Measurements from ENCODE around the gene OR2W3.

DNA sequence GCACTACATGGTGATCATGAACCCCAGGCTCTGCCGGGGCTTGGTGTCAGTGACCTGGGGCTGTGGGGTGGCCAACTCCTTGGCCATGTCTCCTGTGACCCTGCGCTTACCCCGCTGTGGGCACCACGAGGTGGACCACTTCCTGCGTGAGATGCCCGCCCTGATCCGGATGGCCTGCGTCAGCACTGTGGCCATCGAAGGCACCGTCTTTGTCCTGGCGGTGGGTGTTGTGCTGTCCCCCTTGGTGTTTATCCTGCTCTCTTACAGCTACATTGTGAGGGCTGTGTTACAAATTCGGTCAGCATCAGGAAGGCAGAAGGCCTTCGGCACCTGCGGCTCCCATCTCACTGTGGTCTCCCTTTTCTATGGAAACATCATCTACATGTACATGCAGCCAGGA lies 589 bp downstream of the OR2W3 start:
- no peak for TF ChIP-seq POLR2AphosphoS5 (IDR thresholded peaks at IDR 0.05; ENCODE audit: low read depth, low read length)
- TF ChIP-seq POLR2A (IDR thresholded peaks at IDR 0.05; ENCODE audit: low read depth, low read length): no peak

Measured in GM12892 (cell line).